K562 (cell line): Measurements from ENCODE around the gene ERFL. TPM values are rescaled to one million over a fixed set of nuclear protein-coding genes. Genes with fewer than 3 reads are reported as not detected.

Experiments used
- ATF3 ChIP-seq, 2 experiments: fragments of 450-650 bp in 1 of 2; sonication (generic) in 1 of 2; formaldehyde crosslinking in 1 of 2; IDR thresholded peaks in 1 of 2; conservative IDR thresholded peaks in 1 of 2; 2 replicates each; pipeline versions ENCODE4 v1.6.1 to v1.8.1; 2016 to 2023; ENCODE audit warnings: mild to moderate bottlenecking in 2 of 2, moderate library complexity in 2 of 2, inconsistent platforms in 1 of 2, missing genetic modification reagents in 1 of 2
- CTCF ChIP-seq, 3 experiments: IDR thresholded peaks in 2 of 3; conservative IDR thresholded peaks in 1 of 3; 2 replicates each; pipeline ENCODE4 v1.5.1; 2011 to 2012; ENCODE audit warnings: low read length in 3 of 3, mild to moderate bottlenecking in 3 of 3, control low read depth in 2 of 3, improper control_type of control experiment in 1 of 3, inconsistent platforms in 1 of 3, low read depth in 1 of 3, mixed read lengths in 1 of 3, moderate library complexity in 1 of 3; ENCODE audit not compliant: insufficient read depth in 2 of 3
- DIDO1 ChIP-seq: fragments of 450-650 bp; IDR thresholded peaks from 2 replicates; pipeline ENCODE4 v1.6.1; 2016; ENCODE audit warnings: low read depth, missing biosample characterization, missing genetic modification characterization
- EGR1 ChIP-seq: fragments of 450-650 bp; conservative IDR thresholded peaks from 2 replicates; pipeline ENCODE4 v1.6.1; 2017; ENCODE audit warnings: mild to moderate bottlenecking
- ELF1 ChIP-seq: fragments of 200-800 bp; sonication (Bioruptor generic); IDR thresholded peaks from 2 replicates; pipeline ENCODE4 v1.6.1; 2016; ENCODE audit warnings: missing genetic modification characterization, missing compliant biosample characterization
- ESRRB ChIP-seq: fragments of 250-450 bp; sonication (Bioruptor Pico); IDR thresholded peaks from 2 replicates; pipeline ENCODE4 v1.5.0; 2020; ENCODE audit warnings: mild to moderate bottlenecking, moderate library complexity, borderline replicate concordance
- FIP1L1 ChIP-seq: fragments of 200-400 bp; formaldehyde crosslinking; IDR thresholded peaks from 2 replicates; pipeline ENCODE4 v1.6.1; 2018; ENCODE audit warnings: mild to moderate bottlenecking, low read depth, low read length; ENCODE audit not compliant: poor library complexity, severe bottlenecking
- HDAC2 ChIP-seq: fragments of 450-650 bp; IDR thresholded peaks from 2 replicates; pipeline ENCODE4 v1.6.1; 2016; ENCODE audit warnings: mild to moderate bottlenecking
- L3MBTL2 ChIP-seq: fragments of 450-650 bp; IDR thresholded peaks from 2 replicates; pipeline ENCODE4 v1.6.1; 2016; ENCODE audit warnings: mild to moderate bottlenecking, moderate library complexity
- MAFF ChIP-seq: IDR thresholded peaks from 2 replicates; pipeline ENCODE4 v1.6.1; 2012; ENCODE audit warnings: low read length, improper control_type of control experiment
- MED1 ChIP-seq: sonication (generic); formaldehyde crosslinking; IDR thresholded peaks from 2 replicates; pipeline ENCODE4 v1.8.1; 2023; ENCODE audit warnings: missing genetic modification reagents, borderline replicate concordance
- MEIS2 ChIP-seq: fragments of 450-650 bp; IDR thresholded peaks from 2 replicates; pipeline ENCODE4 v1.6.1; 2014; ENCODE audit warnings: mild to moderate bottlenecking; ENCODE audit not compliant: partially characterized antibody
- RBBP5 ChIP-seq: fragments of 200-600 bp; sonication (generic); IDR thresholded peaks from 2 replicates; pipeline ENCODE4 v1.6.1; 2012; ENCODE audit warnings: borderline replicate concordance, mild to moderate bottlenecking, low read length, control low read depth, inconsistent platforms; ENCODE audit not compliant: insufficient read depth, poor library complexity, severe bottlenecking
- SAFB2 ChIP-seq: fragments of 200-400 bp; formaldehyde crosslinking; IDR thresholded peaks from 2 replicates; pipeline ENCODE4 v1.6.1; 2018; ENCODE audit warnings: borderline replicate concordance, low read length, low read depth, moderate library complexity; ENCODE audit not compliant: severe bottlenecking
- SIN3B ChIP-seq: fragments of 450-650 bp; IDR thresholded peaks from 2 replicates; pipeline ENCODE4 v1.6.1; 2017; ENCODE audit warnings: low read depth, mild to moderate bottlenecking, moderate library complexity
- SMAD1 ChIP-seq: fragments of 150-350 bp; IDR thresholded peaks from 2 replicates; pipeline ENCODE4 v1.6.1; 2014; ENCODE audit warnings: low read length, low read depth; ENCODE audit not compliant: partially characterized antibody
- SOX6 ChIP-seq: fragments of 450-650 bp; IDR thresholded peaks from 2 replicates; pipeline ENCODE4 v1.6.1; 2014; ENCODE audit warnings: mild to moderate bottlenecking
- SRF ChIP-seq, 2 experiments: fragments of 250-450, 450-650 bp in 1 of 2; sonication (Bioruptor Pico) in 1 of 2; sonication (generic) in 1 of 2; formaldehyde crosslinking; IDR thresholded peaks; 2 replicates each; pipeline versions ENCODE4 v1.5.0 to v1.5.1; 2020 to 2022; ENCODE audit warnings: mild to moderate bottlenecking in 1 of 2, missing genetic modification reagents in 1 of 2
- SUPT5H ChIP-seq: fragments of 450-650 bp; IDR thresholded peaks from 2 replicates; pipeline ENCODE4 v1.6.1; 2016
- THRB ChIP-seq: fragments of 450-650 bp; formaldehyde crosslinking; conservative IDR thresholded peaks from 2 replicates; pipeline ENCODE4 v1.4.0; 2022; ENCODE audit warnings: mild to moderate bottlenecking, missing genetic modification characterization
- ZNF354B ChIP-seq: fragments of 250-450 bp; sonication (Bioruptor Pico); IDR thresholded peaks from 2 replicates; pipeline ENCODE4 v1.4.0; 2020
- ZNF57 ChIP-seq: fragments of 450-650 bp; formaldehyde crosslinking; IDR thresholded peaks from 2 replicates; pipeline ENCODE4 v1.4.0; 2020; ENCODE audit warnings: mild to moderate bottlenecking, moderate library complexity
- ZNF589 ChIP-seq: fragments of 200-800 bp; sonication (Bioruptor generic); IDR thresholded peaks from 2 replicates; pipeline ENCODE4 v1.6.1; 2016; ENCODE audit warnings: low read depth, missing genetic modification characterization, missing compliant biosample characterization
- ZNF780A ChIP-seq: fragments of 250-450 bp; sonication (Bioruptor Pico); IDR thresholded peaks from 2 replicates; pipeline ENCODE4 v1.5.0; 2021; ENCODE audit warnings: mild to moderate bottlenecking
- polyA plus RNA-seq, 8 experiments: library from polyadenylated mRNA; depleted of rRNA in 4 of 8; stranded (reverse) in 5 of 8; unstranded in 3 of 8; fragments of >200 nt; fragmentation: Nextera tagmentation in 2 of 8; fragmentation: Illumina TruSeq in 1 of 8; extraction: Ambion mirVana in 2 of 8; extraction: Trizol in 1 of 8; gene quantifications; 2 replicates each; pipeline versions ENCODE4 v1.2.1 to v1.2.3, GENCODE V29; 2011 to 2014; ENCODE audit warnings: inconsistent platforms in 1 of 8, missing spikeins in 1 of 8
- total RNA-seq, 7 experiments: library from RNA; depleted of rRNA in 6 of 7; stranded (reverse); fragments of >200 nt in 6 of 7; fragmentation: Illumina TruSeq in 2 of 7; extraction: Trizol in 2 of 7; gene quantifications; 2 replicates each; pipeline versions ENCODE4 v1.2.1 to v1.2.3, GENCODE V29; 2011 to 2021; ENCODE audit warnings: low replicate concordance in 1 of 7

ERFL gene
- total and polyA plus RNA-seq, 9 of the 15 experiments (the other 6 are each of a cell fraction or from before 2014, with no cell fraction given), result 0.07 to 0.75 (median 0.32) TPM; not detected in 4

- TF ChIP-seq ATF3 (IDR thresholded peaks at IDR 0.05) (peak; percentile 20; the same call in 1 of the 2 replicates), ATF3 (CRISPR knock-in tag; conservative IDR thresholded peaks at IDR 0.05) (0 out of 2 replicates have a peak, but pooled peaks have one; percentile 50), MED1 (CRISPR knock-in tag) (no peak), THRB (CRISPR knock-in tag) (no peak), ESRRB (CRISPR knock-in tag) (no peak), ZNF589 (CRISPR knock-in tag) (0 out of 2 replicates have a peak, but pooled peaks have one; percentile 14), ZNF780A (no peak), MAFF (no peak), L3MBTL2 (no peak; the same call in 1 of the 2 replicates), SIN3B (peak; percentile 57), FIP1L1 (peak; percentile 84), DIDO1 (peak; percentile 85; the same call in 1 of the 2 replicates), CTCF (IDR thresholded peaks at IDR 0.05 in 2 of 3, conservative IDR thresholded peaks at IDR 0.05 in 1 of 3; ENCODE audit: insufficient read depth in 2 of 3, low read depth in 1 of 3, low read length in 3 of 3) (0 out of 6 replicates have a peak, but pooled peaks of 1 of the 3 experiments have one; percentile 8), SUPT5H (peak; percentile 85), EGR1 (0 out of 2 replicates have a peak, but pooled peaks have one; percentile 11), HDAC2 (peak; percentile 99), SOX6 (peak; percentile 72), SMAD1 (peak; percentile 18), SAFB2 (no peak), ELF1 (peak; percentile 98), MEIS2 (peak; percentile 34), ZNF57 (CRISPR knock-in tag) (no peak), RBBP5 (peak; percentile 71), SRF (CRISPR knock-in tag; IDR thresholded peaks at IDR 0.05) (peak in 1 of 2 experiments; percentile 40; a peak in 1 of 4 replicates), ZNF354B (CRISPR knock-in tag) (no peak)
Observed at GRCh38 chr19:41883821-41884733, 44.2 kb downstream of the ERFL start (continued).
